Erythroblast (primary cell): ENCODE results near the gene PGLYRP4.

Experiments used
- GATA1 ChIP-seq: IDR thresholded peaks from 2 replicates; pipeline ENCODE4 v1.6.1; 2011; ENCODE audit warnings: low read depth, mild to moderate bottlenecking, control low read depth, low read length, moderate library complexity
- POLR2A ChIP-seq: IDR thresholded peaks from 2 replicates; pipeline ENCODE4 v1.6.1; 2011; ENCODE audit warnings: mild to moderate bottlenecking, low read length

DNA sequence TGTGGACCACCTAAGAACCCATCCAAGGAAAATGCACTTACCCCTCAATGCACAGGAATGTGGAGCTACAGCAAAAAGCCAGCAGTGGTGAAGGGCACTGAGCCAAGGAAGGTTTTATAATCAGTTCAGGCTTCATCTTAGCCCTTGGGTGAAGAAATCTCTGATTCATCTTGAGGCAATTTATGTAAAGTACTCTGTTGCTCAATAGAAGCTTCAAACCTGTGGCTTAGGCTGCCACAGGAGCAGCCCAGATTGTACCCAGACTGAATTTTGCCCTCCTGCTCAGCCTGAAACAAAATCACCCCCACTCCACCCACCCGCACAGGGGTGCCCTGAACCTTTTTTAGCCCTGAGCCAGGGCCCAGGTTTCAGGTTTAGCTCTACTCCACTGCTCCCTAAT, 26.9 kb upstream of the PGLYRP4 start, which contains the start of gene S100A12:
- TF ChIP-seq POLR2A = no peak
- TF ChIP-seq GATA1 = no peak
